ENCODE data around the gene H2AZ2.

DNA sequence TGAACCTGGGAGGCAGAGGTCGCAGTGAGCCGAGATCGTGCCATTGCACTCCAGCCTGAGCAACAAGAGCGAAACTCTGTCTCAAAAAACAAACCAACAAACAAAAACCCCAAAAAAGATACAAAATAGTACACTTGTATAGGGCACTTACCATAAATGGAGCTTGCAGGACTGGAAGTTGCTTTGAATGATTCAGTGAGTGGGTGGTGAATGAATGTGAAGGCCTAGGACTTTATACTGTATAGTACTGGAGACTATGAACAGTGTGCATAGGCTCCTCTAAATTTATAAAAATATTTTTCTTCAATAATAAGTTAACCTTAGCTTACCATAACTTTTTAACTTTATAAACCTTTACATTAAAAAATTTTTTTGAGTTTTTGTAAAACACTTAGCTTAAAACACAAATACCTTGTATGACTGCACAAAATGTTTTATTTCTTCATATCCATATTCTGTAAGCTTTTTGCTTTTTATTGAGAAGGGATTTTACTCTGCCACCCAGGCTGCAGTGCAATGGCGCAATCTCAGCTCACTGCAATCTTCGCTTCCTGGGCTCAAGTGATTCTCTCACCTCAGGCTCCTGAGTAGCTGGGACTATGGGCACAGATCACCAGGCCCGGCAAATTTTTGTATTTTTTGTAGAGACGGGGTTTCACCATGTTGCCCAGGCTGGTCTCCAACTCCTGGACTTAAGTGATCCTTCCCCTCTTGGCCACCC, 6.9 kb upstream of the H2AZ2 start:
- TF ChIP-seq, protein P1, sequence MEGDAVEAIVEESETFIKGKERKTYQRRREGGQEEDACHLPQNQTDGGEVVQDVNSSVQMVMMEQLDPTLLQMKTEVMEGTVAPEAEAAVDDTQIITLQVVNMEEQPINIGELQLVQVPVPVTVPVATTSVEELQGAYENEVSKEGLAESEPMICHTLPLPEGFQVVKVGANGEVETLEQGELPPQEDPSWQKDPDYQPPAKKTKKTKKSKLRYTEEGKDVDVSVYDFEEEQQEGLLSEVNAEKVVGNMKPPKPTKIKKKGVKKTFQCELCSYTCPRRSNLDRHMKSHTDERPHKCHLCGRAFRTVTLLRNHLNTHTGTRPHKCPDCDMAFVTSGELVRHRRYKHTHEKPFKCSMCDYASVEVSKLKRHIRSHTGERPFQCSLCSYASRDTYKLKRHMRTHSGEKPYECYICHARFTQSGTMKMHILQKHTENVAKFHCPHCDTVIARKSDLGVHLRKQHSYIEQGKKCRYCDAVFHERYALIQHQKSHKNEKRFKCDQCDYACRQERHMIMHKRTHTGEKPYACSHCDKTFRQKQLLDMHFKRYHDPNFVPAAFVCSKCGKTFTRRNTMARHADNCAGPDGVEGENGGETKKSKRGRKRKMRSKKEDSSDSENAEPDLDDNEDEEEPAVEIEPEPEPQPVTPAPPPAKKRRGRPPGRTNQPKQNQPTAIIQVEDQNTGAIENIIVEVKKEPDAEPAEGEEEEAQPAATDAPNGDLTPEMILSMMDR (IDR thresholded peaks at IDR 0.05): no peak
- TF ChIP-seq POLR2A (IDR thresholded peaks at IDR 0.05): no peak

Measured in lower leg skin (tissue), 3 donors.